Neuronal stem cell (in vitro differentiated cells): Measurements from ENCODE around the gene CYP11A1.

Experiments used
- DNase-seq: peaks from one replicate; pipeline ENCODE4 v3.0.0-alpha.2; 2013; ENCODE audit warnings: low spot score
- H2AFZ ChIP-seq: one replicate; pipeline ENCODE4 v1.6.1; 2013; ENCODE audit warnings: mild to moderate bottlenecking, low read length, inconsistent platforms
- H2AK5ac ChIP-seq: 2 replicates; pipeline ENCODE4 v1.6.1; 2013; ENCODE audit warnings: low read depth, mild to moderate bottlenecking, inconsistent platforms, low read length, moderate library complexity, mixed read lengths
- H2BK120ac ChIP-seq: 2 replicates; pipeline ENCODE4 v1.6.1; 2013; ENCODE audit warnings: low read depth, mild to moderate bottlenecking, inconsistent platforms, low read length, moderate library complexity, mixed read lengths
- H2BK12ac ChIP-seq: one replicate; pipeline ENCODE4 v1.6.1; 2013; ENCODE audit warnings: low read length, inconsistent platforms
- H2BK15ac ChIP-seq: 2 replicates; pipeline ENCODE4 v1.6.1; 2013; ENCODE audit warnings: mild to moderate bottlenecking, low read length, inconsistent platforms, mixed read lengths
- H2BK5ac ChIP-seq: one replicate; pipeline ENCODE4 v1.6.1; 2013; ENCODE audit warnings: inconsistent platforms, mild to moderate bottlenecking, low read length, moderate library complexity
- H3K14ac ChIP-seq: one replicate; pipeline ENCODE4 v1.6.1; 2013; ENCODE audit warnings: low read length, inconsistent platforms
- H3K18ac ChIP-seq: 2 replicates; pipeline ENCODE4 v1.6.1; 2013; ENCODE audit warnings: low read length, inconsistent platforms
- H3K23ac ChIP-seq: 2 replicates; pipeline ENCODE4 v1.6.1; 2013; ENCODE audit warnings: low read depth, mild to moderate bottlenecking, mixed read lengths, low read length, inconsistent platforms; ENCODE audit not compliant: poor library complexity
- H3K27ac ChIP-seq: replicated peaks from 3 replicates; pipeline ENCODE4 v1.5.1; 2013; ENCODE audit warnings: low read length, inconsistent platforms
- H3K27me3 ChIP-seq, 3 experiments: 2 replicates each; pipeline ENCODE4 v1.6.1; 2013; ENCODE audit warnings: low read length in 3 of 3, mild to moderate bottlenecking in 2 of 3, inconsistent platforms in 1 of 3, low read depth in 1 of 3, mixed read lengths in 1 of 3, moderate library complexity in 1 of 3; ENCODE audit not compliant: control insufficient read depth in 3 of 3, insufficient read depth in 3 of 3
- H3K36me3 ChIP-seq, 2 donors: replicated peaks in 1 of 2; 2 replicates each; pipeline ENCODE4 v1.6.1; 2013; ENCODE audit warnings: low read length in 2 of 2; ENCODE audit not compliant: control insufficient read depth in 2 of 2, insufficient read depth in 2 of 2
- H3K4ac ChIP-seq: 2 replicates; pipeline ENCODE4 v1.6.1; 2013; ENCODE audit warnings: inconsistent platforms, mild to moderate bottlenecking, low read length, moderate library complexity
- H3K4me1 ChIP-seq, 2 donors: 1 replicate in 1 of 2; 2 replicates in 1 of 2; pipeline ENCODE4 v1.6.1; 2013; ENCODE audit warnings: low read length in 2 of 2, low read depth in 1 of 2; ENCODE audit not compliant: control insufficient read depth in 2 of 2, insufficient read depth in 1 of 2
- H3K4me2 ChIP-seq: one replicate; pipeline ENCODE4 v1.6.1; 2013; ENCODE audit warnings: mild to moderate bottlenecking, low read length, inconsistent platforms; ENCODE audit not compliant: insufficient read depth, poor library complexity, severe bottlenecking
- H3K4me3 ChIP-seq, 2 donors: 2 replicates each; pipeline ENCODE4 v1.5.1; 2013; ENCODE audit warnings: low read length in 2 of 2, mild to moderate bottlenecking in 2 of 2, inconsistent platforms in 1 of 2, moderate library complexity in 1 of 2
- H3K79me1 ChIP-seq: one replicate; pipeline ENCODE4 v1.6.1; 2013; ENCODE audit warnings: low read depth, mild to moderate bottlenecking, inconsistent platforms, low read length, moderate library complexity
- H3K9ac ChIP-seq: one replicate; pipeline ENCODE4 v1.6.1; 2013; ENCODE audit warnings: mild to moderate bottlenecking, low read depth, low read length, inconsistent platforms; ENCODE audit not compliant: poor library complexity
- H3K9me3 ChIP-seq, 2 donors: replicated peaks in 1 of 2; 2 replicates each; pipeline versions ENCODE3 to v1.6.1; 2013; ENCODE audit warnings: low read length in 2 of 2, mild to moderate bottlenecking in 2 of 2, inconsistent platforms in 1 of 2, low read depth in 1 of 2, mixed read lengths in 1 of 2, moderate library complexity in 1 of 2; ENCODE audit not compliant: control insufficient read depth in 2 of 2, insufficient read depth in 1 of 2
- H4K8ac ChIP-seq: one replicate; pipeline ENCODE4 v1.6.1; 2013; ENCODE audit warnings: low read depth, mild to moderate bottlenecking, inconsistent platforms, low read length, moderate library complexity
- H4K91ac ChIP-seq: one replicate; pipeline ENCODE4 v1.6.1; 2013; ENCODE audit warnings: low read length, low read depth, mild to moderate bottlenecking, inconsistent platforms; ENCODE audit not compliant: poor library complexity
- WGBS, 2 donors: extraction: QIAGEN DNeasy Blood & Tissue Kit; methylation state at CpG; one replicate each; pipeline ENCODE4 v1.1.7; 2013; ENCODE audit warnings: missing lambda C conversion rate in 2 of 2, mixed read lengths in 1 of 2; ENCODE audit not compliant: insufficient read length in 2 of 2, insufficient replicate concordance in 1 of 2; ENCODE audit errors: extremely low coverage in 2 of 2; 5-methylcytosine and 5-hydroxymethylcytosine counted together

The CYP11A1 gene

DNA sequence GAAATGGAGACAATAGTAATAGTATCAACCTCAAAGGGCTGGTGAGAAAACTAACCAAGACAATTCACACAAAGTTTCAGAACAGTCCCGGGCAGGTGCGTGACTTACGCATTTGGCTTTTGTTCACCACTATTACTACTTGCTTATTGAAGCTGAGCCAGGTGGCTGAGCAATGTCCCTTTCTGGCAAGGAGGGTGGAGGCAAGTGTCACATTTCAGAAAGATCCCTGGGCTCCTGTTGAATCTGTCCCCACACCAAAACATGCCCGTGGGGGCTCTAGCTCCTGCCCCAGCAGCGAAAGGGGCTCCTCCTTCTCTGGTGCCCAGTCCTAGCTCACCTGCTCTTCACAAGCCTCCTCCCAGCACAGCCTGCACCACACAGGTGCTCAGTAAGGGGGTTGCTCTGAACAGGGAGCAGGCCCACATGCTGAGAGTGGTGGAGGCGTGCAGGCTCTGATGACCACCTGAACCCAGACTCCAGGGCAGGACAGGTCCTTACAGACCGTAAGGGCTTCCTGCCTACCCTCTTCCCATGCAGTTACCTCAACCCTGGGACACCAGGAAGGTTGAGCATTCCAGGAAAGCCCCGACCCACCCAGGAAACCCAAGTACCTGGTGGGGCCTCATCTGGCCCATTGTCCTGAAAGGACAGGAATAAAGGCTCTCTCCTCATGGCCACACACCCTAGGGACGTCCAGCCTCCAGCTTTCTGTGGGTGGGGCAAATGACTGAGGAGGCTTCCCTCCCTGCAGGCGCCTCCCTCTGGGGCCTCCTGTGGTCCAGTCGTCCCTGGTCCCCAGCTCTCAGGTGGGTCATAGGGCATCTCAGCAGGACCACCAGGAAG lies 33.7 kb upstream of the CYP11A1 start:
- Histone ChIP-seq H2BK5ac (no peak overlapping the region), H3K27ac (no peak overlapping the region), H2BK15ac (peak overlapping the region; percentile 35), H2BK120ac (no peak overlapping the region), H3K14ac (peak overlapping the region; percentile 77), H3K9ac (no peak overlapping the region), H4K91ac (no peak overlapping the region), H3K23ac (no peak overlapping the region), H3K18ac (peak overlapping the region; percentile 82), H3K36me3 (no peaks in the 10 kb centered on the region), H3K4me1 (peaks cover 3 to 8% of the 10 kb centered on the region in 2 donors), H2AK5ac (peak overlapping the region; percentile 83), H2AFZ (no peak overlapping the region), H3K27me3 (peaks cover 0 to 34% (median 0%) of the 10 kb centered on the region in 3 experiments), H3K79me1 (no peaks in the 10 kb centered on the region), H2BK12ac (peak overlapping the region; percentile 28), H3K9me3 (no peaks in the 10 kb centered on the region), H3K4me3 (peak overlapping the region in 1 of 2 donors; percentile 41), H3K4ac (no peak overlapping the region), H4K8ac (no peak overlapping the region), H3K4me2 (no peak overlapping the region)
- no peak for DNase-seq
- no CpG with 5 or more reads among the region's 11 CpGs for WGBS, 2 donors

GRCh38 chr15:74400313-74400860 lies 32.9 kb upstream of the CYP11A1 start:
- H2AK5ac ChIP-seq: no peak overlapping the region
- peak overlapping the region; percentile 8 for H3K18ac ChIP-seq
- no peak overlapping the region for H4K8ac ChIP-seq
- no peak overlapping the region for H2BK15ac ChIP-seq
- no CpG with 5 or more reads among the region's 10 CpGs for WGBS, 2 donors
- H2AFZ ChIP-seq: no peak overlapping the region
- H4K91ac ChIP-seq: no peak overlapping the region
- H3K4ac ChIP-seq: no peak overlapping the region
- no peaks in the 10 kb centered on the region for H3K36me3 ChIP-seq
- peaks cover 3 to 8% of the 10 kb centered on the region in 2 donors for H3K4me1 ChIP-seq
- H2BK12ac ChIP-seq: no peak overlapping the region
- DNase-seq: no peak
- H3K9ac ChIP-seq: no peak overlapping the region
- no peak overlapping the region for H2BK5ac ChIP-seq
- H3K27me3 ChIP-seq: peaks cover 0 to 40% (median 0%) of the 10 kb centered on the region in 3 experiments
- H3K14ac ChIP-seq: no peak overlapping the region
- no peak overlapping the region for H3K27ac ChIP-seq
- no peak overlapping the region for H3K4me3 ChIP-seq
- H3K79me1 ChIP-seq: no peaks in the 10 kb centered on the region
- H2BK120ac ChIP-seq: no peak overlapping the region
- no peak overlapping the region for H3K23ac ChIP-seq
- H3K4me2 ChIP-seq: no peak overlapping the region
- no peaks in the 10 kb centered on the region for H3K9me3 ChIP-seq

GRCh38 chr15:74399511-74400312 lies 32.3 kb upstream of the CYP11A1 start:
- no peaks in the 10 kb centered on the region for H3K36me3 ChIP-seq
- no peak overlapping the region for H2BK15ac ChIP-seq
- no peak overlapping the region for H2AFZ ChIP-seq
- H2BK12ac ChIP-seq: no peak overlapping the region
- H3K4me3 ChIP-seq: no peak overlapping the region
- no peak overlapping the region for H3K4me2 ChIP-seq
- no peak overlapping the region for H2BK5ac ChIP-seq
- no peak overlapping the region for H3K4ac ChIP-seq
- H3K27me3 ChIP-seq: peaks cover 0 to 45% (median 0%) of the 10 kb centered on the region in 3 experiments
- no peak overlapping the region for H3K23ac ChIP-seq
- H3K18ac ChIP-seq: peak overlapping the region; percentile 8
- no peak overlapping the region for H2BK120ac ChIP-seq
- H4K8ac ChIP-seq: no peak overlapping the region
- H4K91ac ChIP-seq: no peak overlapping the region
- WGBS, 2 donors: no CpG with 5 or more reads among the region's 5 CpGs
- H3K4me1 ChIP-seq: peaks cover 3 to 8% of the 10 kb centered on the region in 2 donors
- H3K14ac ChIP-seq: no peak overlapping the region
- H3K9me3 ChIP-seq: no peaks in the 10 kb centered on the region
- H3K79me1 ChIP-seq: no peaks in the 10 kb centered on the region
- H2AK5ac ChIP-seq: no peak overlapping the region
- DNase-seq: no peak
- no peak overlapping the region for H3K27ac ChIP-seq
- H3K9ac ChIP-seq: no peak overlapping the region

- Histone ChIP-seq H3K23ac (no peak overlapping the region), H2BK120ac (no peak overlapping the region), H4K91ac (no peak overlapping the region), H3K4me3 (no peak overlapping the region), H3K27me3 (peaks cover 0 to 45% (median 0%) of the 10 kb centered on the region in 3 experiments), H3K14ac (no peak overlapping the region), H3K18ac (no peak overlapping the region), H3K4me1 (peaks cover 3 to 8% of the 10 kb centered on the region in 2 donors), H2BK5ac (no peak overlapping the region), H2BK15ac (no peak overlapping the region), H2AK5ac (no peak overlapping the region), H3K27ac (no peak overlapping the region), H3K36me3 (no peaks in the 10 kb centered on the region), H3K4ac (no peak overlapping the region), H3K9me3 (no peaks in the 10 kb centered on the region), H3K79me1 (no peaks in the 10 kb centered on the region), H4K8ac (no peak overlapping the region), H2BK12ac (no peak overlapping the region), H3K4me2 (no peak overlapping the region), H2AFZ (no peak overlapping the region), H3K9ac (no peak overlapping the region)
- no CpG with 5 or more reads among the region's 3 CpGs for WGBS, 2 donors
- DNase-seq: no peak
Observed at GRCh38 chr15:74399100-74399499, 31.7 kb upstream of the CYP11A1 start.
